SJCRH30 (cell line): Measurements from ENCODE around the gene RGR. TPM values are rescaled to one million over a fixed set of nuclear protein-coding genes. Genes with fewer than 3 reads are reported as not detected.

Experiments
- DNase-seq, 2 experiments: peaks; one replicate each; pipeline ENCODE4 v3.0.0-alpha.2; 2015 to 2020
- H3K27ac ChIP-seq: fragments of 250-450 bp; sonication (Bioruptor Pico); 2 replicates; pipeline ENCODE4 v1.5.1; 2020; ENCODE audit warnings: mild to moderate bottlenecking, moderate library complexity
- H3K27me3 ChIP-seq: fragments of 250-450 bp; sonication (Bioruptor Pico); 2 replicates; pipeline ENCODE4 v1.5.1; 2020; ENCODE audit warnings: mild to moderate bottlenecking, moderate library complexity
- H3K36me3 ChIP-seq: fragments of 250-450 bp; sonication (Bioruptor Pico); 2 replicates; pipeline ENCODE4 v1.5.1; 2020; ENCODE audit warnings: mild to moderate bottlenecking, moderate library complexity
- H3K4me1 ChIP-seq: fragments of 250-450 bp; sonication (Bioruptor Pico); 2 replicates; pipeline ENCODE4 v1.5.1; 2020; ENCODE audit warnings: mild to moderate bottlenecking, moderate library complexity
- H3K4me3 ChIP-seq: fragments of 250-450 bp; sonication (Bioruptor Pico); 2 replicates; pipeline ENCODE4 v1.5.1; 2020; ENCODE audit warnings: mild to moderate bottlenecking, moderate library complexity
- H3K9me3 ChIP-seq: fragments of 250-450 bp; sonication (Bioruptor Pico); replicated peaks from 2 replicates; pipeline ENCODE4 v1.5.1; 2020; ENCODE audit warnings: mild to moderate bottlenecking, moderate library complexity
- total RNA-seq: library from RNA; depleted of rRNA; stranded (reverse); fragments of >200 nt; shearing (Covaris generic); gene quantifications from 2 replicates; pipeline ENCODE4 v1.2.3, GENCODE V29; 2014

RGR gene
- total RNA-seq, 1 experiment from 2014 or later, result 1.1 TPM

- Histone ChIP-seq H3K36me3 (no peaks in the 10 kb centered on the region), H3K4me3 (no peak overlapping the region), H3K9me3 (no peaks in the 10 kb centered on the region), H3K27me3 (no peaks in the 10 kb centered on the region), H3K4me1 (no peaks in the 10 kb centered on the region), H3K27ac (no peak overlapping the region)
- DNase-seq, result no peak
Observed at GRCh38 chr10:84211566-84211965, 33.3 kb upstream of the RGR start.

DNA sequence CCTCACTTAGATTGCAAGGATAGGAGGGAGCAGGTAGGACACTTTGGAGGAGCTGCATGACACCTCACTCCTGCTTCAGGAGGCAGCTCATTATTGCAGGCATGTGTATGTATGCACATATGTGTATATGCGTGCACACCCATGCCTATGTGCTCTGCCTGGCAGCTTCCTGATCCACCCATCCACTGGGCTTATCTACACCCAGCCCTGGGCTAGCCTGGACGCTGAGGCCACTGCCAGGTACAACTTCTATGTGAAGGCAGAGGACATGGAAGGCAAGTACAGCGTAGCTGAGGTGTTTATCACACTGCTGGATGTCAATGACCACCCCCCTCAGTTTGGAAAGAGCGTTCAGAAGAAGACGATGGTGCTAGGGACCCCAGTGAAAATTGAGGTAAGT lies 32.8 kb upstream of the RGR start:
- Histone ChIP-seq H3K27me3 (no peaks in the 10 kb centered on the region), H3K4me1 (no peaks in the 10 kb centered on the region), H3K27ac (no peak overlapping the region), H3K9me3 (no peaks in the 10 kb centered on the region), H3K4me3 (no peak overlapping the region), H3K36me3 (no peaks in the 10 kb centered on the region)
- no peak for DNase-seq

GRCh38 chr10:84213076-84213475 lies 31.8 kb upstream of the RGR start:
- DNase-seq, result no peak
- H3K4me3 ChIP-seq, result no peak overlapping the region
- H3K36me3 ChIP-seq, result no peaks in the 10 kb centered on the region

DNA sequence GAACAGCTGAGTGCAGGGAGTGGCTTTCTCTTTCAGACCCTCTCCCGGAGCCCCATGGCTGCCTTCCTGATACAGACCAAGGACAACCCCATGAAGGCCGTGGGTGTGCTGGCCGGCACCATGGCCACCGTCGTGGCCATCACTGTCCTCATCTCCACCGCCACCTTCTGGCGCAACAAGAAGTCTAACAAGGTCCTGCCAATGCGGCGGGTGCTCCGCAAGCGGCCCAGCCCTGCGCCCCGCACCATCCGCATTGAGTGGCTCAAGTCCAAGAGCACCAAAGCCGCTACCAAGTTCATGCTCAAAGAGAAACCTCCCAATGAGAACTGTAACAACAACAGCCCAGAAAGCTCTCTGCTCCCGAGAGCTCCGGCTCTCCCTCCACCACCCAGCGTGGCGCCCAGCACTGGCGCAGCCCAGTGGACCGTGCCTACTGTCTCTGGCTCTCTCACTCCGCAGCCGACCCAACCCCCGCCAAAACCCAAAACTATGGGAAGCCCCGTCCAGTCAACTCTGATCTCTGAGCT lies 30.7 kb upstream of the RGR start:
- Histone ChIP-seq H3K9me3 (no peaks in the 10 kb centered on the region), H3K4me1 (no peaks in the 10 kb centered on the region), H3K27me3 (no peaks in the 10 kb centered on the region), H3K4me3 (no peak overlapping the region), H3K36me3 (no peaks in the 10 kb centered on the region), H3K27ac (no peak overlapping the region)
- no peak for DNase-seq

More at GRCh38 chr10:84213076-84213475, 31.8 kb upstream of the RGR start:
- Histone ChIP-seq H3K27ac (no peak overlapping the region), H3K27me3 (no peaks in the 10 kb centered on the region), H3K9me3 (no peaks in the 10 kb centered on the region), H3K4me1 (no peaks in the 10 kb centered on the region)

DNA sequence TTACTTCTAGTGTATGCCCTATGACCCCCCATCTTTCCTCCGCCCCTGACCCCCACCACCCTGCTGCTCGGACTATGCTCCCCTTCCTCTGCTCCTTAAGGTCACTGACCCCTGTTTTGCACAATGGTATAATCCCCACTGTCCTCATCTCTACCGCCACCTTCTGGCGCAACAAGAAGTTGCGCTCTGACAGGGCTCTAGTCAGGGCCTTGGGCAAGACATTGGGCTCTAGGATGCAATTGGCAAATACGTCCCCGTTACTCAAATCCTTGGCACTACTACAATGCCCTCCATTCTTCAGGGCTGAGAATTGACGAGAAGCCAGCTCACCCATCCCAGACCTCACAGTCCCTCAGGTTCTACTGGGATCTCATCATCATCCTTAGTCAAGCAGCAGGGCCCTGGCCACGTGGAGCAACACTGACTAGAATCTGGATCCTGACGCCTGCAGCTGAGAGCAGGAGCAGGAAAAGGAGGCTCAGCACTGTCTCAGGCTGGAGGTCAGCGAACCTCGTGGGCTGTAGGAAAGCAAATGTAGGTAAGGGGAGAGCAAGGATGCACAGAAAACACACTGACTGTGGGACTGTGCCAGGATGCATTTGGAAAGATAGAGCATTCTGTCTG lies 30.1 kb upstream of the RGR start:
- H3K27me3 ChIP-seq, result no peaks in the 10 kb centered on the region
- H3K27ac ChIP-seq, result no peak overlapping the region
- DNase-seq, result no peak

GRCh38 chr10:84216834-84217233 lies 28.0 kb upstream of the RGR start:
- Histone ChIP-seq H3K27me3 (no peaks in the 10 kb centered on the region), H3K4me1 (no peaks in the 10 kb centered on the region), H3K36me3 (no peaks in the 10 kb centered on the region), H3K27ac (no peak overlapping the region), H3K4me3 (no peak overlapping the region), H3K9me3 (no peaks in the 10 kb centered on the region)
- no peak for DNase-seq

More for the DNA sequence above, 30.1 kb upstream of the RGR start:
- H3K4me3 ChIP-seq, result no peak overlapping the region
- H3K9me3 ChIP-seq, result no peaks in the 10 kb centered on the region
- H3K4me1 ChIP-seq, result no peaks in the 10 kb centered on the region
- no peaks in the 10 kb centered on the region for H3K36me3 ChIP-seq

DNA sequence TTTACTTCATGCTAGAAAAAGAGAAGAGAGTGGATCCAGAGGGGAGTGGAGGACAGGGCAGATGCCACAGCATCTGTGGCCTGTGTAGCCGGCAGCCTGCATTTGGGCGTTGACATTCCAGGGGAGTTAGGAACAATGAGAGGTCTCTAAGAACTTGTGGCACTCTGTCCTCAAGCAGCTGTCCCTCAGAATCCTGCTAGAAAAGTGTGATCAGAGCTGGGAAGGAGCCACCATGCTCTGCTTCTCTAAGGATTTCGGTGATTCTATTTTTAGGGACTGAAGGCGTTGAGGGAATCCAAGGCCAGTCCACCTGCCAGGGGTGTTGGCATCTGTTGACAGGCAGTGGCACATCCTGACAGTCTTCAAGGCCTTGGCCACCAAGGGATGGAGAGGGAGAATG lies 27.1 kb upstream of the RGR start:
- no peaks in the 10 kb centered on the region for H3K36me3 ChIP-seq
- no peak for DNase-seq
- no peaks in the 10 kb centered on the region for H3K9me3 ChIP-seq
- no peak overlapping the region for H3K27ac ChIP-seq
- H3K27me3 ChIP-seq, result no peaks in the 10 kb centered on the region
- no peak overlapping the region for H3K4me3 ChIP-seq
- H3K4me1 ChIP-seq, result no peaks in the 10 kb centered on the region

- no peaks in the 10 kb centered on the region for H3K27me3 ChIP-seq
- H3K9me3 ChIP-seq, result no peaks in the 10 kb centered on the region
- DNase-seq, result no peak
- H3K36me3 ChIP-seq, result no peaks in the 10 kb centered on the region
- H3K27ac ChIP-seq, result no peak overlapping the region
- H3K4me3 ChIP-seq, result no peak overlapping the region
- no peaks in the 10 kb centered on the region for H3K4me1 ChIP-seq
Observed at GRCh38 chr10:84221916-84222315, 22.9 kb upstream of the RGR start.

- peak; percentile 14 to 41 for DNase-seq
- no peaks in the 10 kb centered on the region for H3K4me1 ChIP-seq
Observed at GRCh38 chr10:84224411-84225028, 20.3 kb upstream of the RGR start.

GRCh38 chr10:84225427-84226173 lies 19.3 kb upstream of the RGR start, which contains the start of gene LRIT2:
TSS of gene LRIT2 (minus strand) at chr10:84225544. CDS start at chr10:84225520, 24 bp downstream.
- Histone ChIP-seq H3K27ac (no peak within 1 kb of the TSS), H3K4me3 (no peak within 1 kb of the TSS), H3K4me1 (no peaks in the 10 kb centered on the region), H3K27me3 (no peaks in the 10 kb centered on the region), H3K9me3 (no peaks in the 10 kb centered on the region), H3K36me3 (no peaks in the 10 kb centered on the region)
- DNase-seq, result no peak

More at GRCh38 chr10:84224411-84225028, 20.3 kb upstream of the RGR start:
- H3K27me3 ChIP-seq, result no peaks in the 10 kb centered on the region
- no peak overlapping the region for H3K4me3 ChIP-seq
- no peak overlapping the region for H3K27ac ChIP-seq
- no peaks in the 10 kb centered on the region for H3K9me3 ChIP-seq
- no peaks in the 10 kb centered on the region for H3K36me3 ChIP-seq

GRCh38 chr10:84226616-84227015 lies 18.2 kb upstream of the RGR start:
- no peaks in the 10 kb centered on the region for H3K9me3 ChIP-seq
- H3K4me3 ChIP-seq, result no peak overlapping the region
- no peak for DNase-seq

DNA sequence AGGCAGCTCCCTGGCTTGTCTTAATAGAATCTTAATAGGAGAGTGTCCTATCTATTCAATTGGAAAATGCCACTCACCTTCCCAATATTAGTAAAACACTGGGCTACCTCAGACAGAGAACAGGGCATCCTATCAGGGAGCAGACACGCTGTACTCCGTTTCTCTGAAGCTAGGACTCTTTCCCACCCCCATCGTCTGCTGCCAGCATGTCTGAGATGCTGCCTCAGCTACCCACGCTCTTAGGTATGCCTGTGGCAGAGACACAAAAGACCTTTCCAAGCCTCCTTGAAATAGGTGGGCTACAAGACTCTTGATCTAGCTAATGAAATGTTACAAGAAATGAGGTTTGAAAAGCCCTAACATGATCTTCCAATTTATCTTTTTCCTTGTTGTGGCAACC lies 17.0 kb upstream of the RGR start:
- no peak overlapping the region for H3K27ac ChIP-seq
- H3K27me3 ChIP-seq, result no peaks in the 10 kb centered on the region
- H3K9me3 ChIP-seq, result no peaks in the 10 kb centered on the region
- no peak overlapping the region for H3K4me3 ChIP-seq
- no peaks in the 10 kb centered on the region for H3K36me3 ChIP-seq
- DNase-seq, result no peak
- no peaks in the 10 kb centered on the region for H3K4me1 ChIP-seq

More at GRCh38 chr10:84226616-84227015, 18.2 kb upstream of the RGR start:
- H3K36me3 ChIP-seq, result no peaks in the 10 kb centered on the region
- H3K4me1 ChIP-seq, result no peaks in the 10 kb centered on the region
- H3K27ac ChIP-seq, result no peak overlapping the region
- no peaks in the 10 kb centered on the region for H3K27me3 ChIP-seq

DNA sequence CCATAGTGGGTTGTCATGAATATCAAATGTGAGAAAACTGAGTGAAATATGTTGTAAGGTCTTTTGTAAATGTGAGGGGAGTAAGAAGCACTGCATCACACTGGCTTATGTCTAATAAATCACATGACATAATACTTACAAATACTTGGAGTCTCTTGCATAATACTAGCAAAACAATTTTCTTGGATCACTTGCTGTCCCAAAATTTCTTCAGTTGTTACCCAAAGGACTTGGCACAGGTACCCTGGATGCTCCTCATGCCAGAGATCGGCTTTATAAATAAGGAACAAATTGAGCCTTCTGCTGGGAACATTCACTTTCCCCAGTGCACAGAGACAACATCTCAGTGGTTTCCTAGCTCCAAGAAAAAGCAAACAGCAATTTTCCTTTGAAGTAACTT lies 14.5 kb upstream of the RGR start:
- Histone ChIP-seq H3K9me3 (no peaks in the 10 kb centered on the region), H3K27ac (no peak overlapping the region), H3K36me3 (no peaks in the 10 kb centered on the region), H3K4me3 (no peak overlapping the region), H3K27me3 (no peaks in the 10 kb centered on the region), H3K4me1 (no peaks in the 10 kb centered on the region)
- DNase-seq, result no peak

- Histone ChIP-seq H3K9me3 (no peaks in the 10 kb centered on the region), H3K36me3 (no peaks in the 10 kb centered on the region), H3K27ac (no peak overlapping the region), H3K4me1 (no peaks in the 10 kb centered on the region), H3K27me3 (no peaks in the 10 kb centered on the region), H3K4me3 (no peak overlapping the region)
- DNase-seq, result no peak
Observed at GRCh38 chr10:84232376-84232775, 12.5 kb upstream of the RGR start.

GRCh38 chr10:84233940-84234339 lies 10.9 kb upstream of the RGR start:
- Histone ChIP-seq H3K27me3 (no peaks in the 10 kb centered on the region), H3K9me3 (no peaks in the 10 kb centered on the region)
- DNase-seq, result no peak

More at GRCh38 chr10:84233940-84234339, 10.9 kb upstream of the RGR start:
- H3K27ac ChIP-seq, result no peak overlapping the region
- no peaks in the 10 kb centered on the region for H3K36me3 ChIP-seq
- no peaks in the 10 kb centered on the region for H3K4me1 ChIP-seq
- no peak overlapping the region for H3K4me3 ChIP-seq
